GM21381 (cell line): ENCODE results near the gene CFAP92.

Experiments used
- ATAC-seq: cut with Tn5 transposase; IDR thresholded peaks from one replicate; pipeline ENCODE4 v1.9.1; 2021; ENCODE audit warnings: mild to moderate bottlenecking, moderate library complexity; ENCODE audit not compliant: unreplicated experiment

CFAP92 gene

GRCh38 chr3:128992926-128993460 lies 883 bp downstream of the CFAP92 start:
- ATAC-seq = no peak

DNA sequence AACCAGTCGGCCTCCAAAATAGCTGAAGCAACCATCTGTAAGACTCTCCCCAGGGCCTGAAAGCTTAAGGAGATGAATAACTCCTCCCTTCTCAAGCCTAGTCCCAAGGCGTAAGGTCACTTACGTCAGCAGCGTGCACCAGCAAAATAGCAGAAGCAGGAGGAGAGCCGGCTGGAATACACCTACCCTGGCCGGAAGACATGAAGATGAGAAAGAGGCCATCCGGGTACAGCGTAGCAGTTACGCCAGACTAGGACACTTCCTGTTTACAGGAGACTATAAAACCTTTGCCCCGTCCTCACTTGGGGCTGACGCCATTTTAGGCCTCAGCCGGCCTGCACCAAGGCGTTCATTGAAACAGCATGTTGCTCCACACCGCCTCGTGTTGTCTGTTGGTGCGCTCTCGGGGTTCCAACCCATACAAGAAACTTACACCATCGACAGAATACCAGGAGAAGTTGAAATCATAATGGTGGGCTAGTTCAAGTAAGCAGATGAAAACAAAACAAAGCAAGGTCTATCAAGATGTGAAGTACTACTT lies 2.5 kb downstream of the CFAP92 start:
- ATAC-seq = no peak

DNA sequence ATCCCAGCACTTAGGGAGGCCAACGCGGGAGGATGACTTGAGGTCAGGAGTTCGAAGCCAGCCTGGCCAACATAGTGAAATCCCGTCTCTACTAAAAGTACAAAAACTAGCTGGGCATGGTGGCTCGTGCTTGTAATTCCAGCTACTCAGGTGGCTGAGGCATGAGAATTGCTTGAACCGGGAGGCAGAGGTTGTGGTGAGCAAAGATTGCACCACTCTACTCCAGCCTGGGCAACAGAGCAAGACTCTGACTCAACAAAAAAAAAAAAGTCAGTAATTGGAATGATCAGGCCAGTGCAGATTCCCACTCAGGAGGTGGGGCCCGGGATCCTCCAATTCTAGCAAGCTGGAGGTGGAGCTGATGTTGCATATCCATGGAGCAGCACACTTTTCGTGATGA lies 5.6 kb downstream of the CFAP92 start:
- no peak for ATAC-seq

GRCh38 chr3:128987302-128988100 lies 6.4 kb downstream of the CFAP92 start:
- no peak for ATAC-seq

DNA sequence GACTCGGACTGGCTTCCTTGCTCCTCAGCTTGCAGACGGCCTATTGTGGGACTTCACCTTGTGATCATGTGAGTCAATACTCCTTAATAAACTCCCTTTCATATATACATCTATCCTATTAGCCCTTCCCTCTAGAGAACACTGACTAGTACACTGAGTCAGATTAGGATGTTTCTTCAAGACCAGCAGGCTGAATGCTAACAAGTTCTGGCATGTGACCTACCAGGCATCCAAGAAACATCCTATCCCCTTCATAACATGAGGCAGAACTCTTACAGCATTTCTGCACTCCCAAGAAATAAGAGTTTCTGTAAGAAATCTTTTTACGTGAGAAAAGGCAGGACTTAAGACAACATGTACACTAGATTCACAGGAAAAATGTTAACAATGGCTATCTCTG lies 9.3 kb downstream of the CFAP92 start:
- ATAC-seq = no peak

GRCh38 chr3:128983293-128984069 lies 10.4 kb downstream of the CFAP92 start:
- ATAC-seq = no peak

- no peak for ATAC-seq
Measured at GRCh38 chr3:128975276-128975675, 18.6 kb downstream of the CFAP92 start.

- ATAC-seq = no peak
Measured at GRCh38 chr3:128973988-128974564, 19.8 kb downstream of the CFAP92 start.

- no peak for ATAC-seq
Measured at GRCh38 chr3:128971421-128972100, 22.3 kb downstream of the CFAP92 start.

DNA sequence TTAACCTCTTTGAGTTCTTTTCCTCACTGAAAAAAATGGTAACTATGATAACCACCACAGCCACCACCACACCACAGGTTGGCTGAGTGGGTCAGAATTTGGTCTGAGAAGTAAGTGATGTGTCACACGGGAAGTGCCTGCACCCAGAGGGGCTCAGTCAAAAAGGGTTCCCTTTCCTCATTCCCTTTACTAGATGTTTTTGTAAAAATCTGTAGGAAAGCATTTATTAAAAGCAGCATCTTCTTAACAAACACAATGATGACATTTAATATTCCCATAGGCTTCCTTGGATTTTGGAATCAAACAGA lies 23.2 kb downstream of the CFAP92 start:
- ATAC-seq = no peak

DNA sequence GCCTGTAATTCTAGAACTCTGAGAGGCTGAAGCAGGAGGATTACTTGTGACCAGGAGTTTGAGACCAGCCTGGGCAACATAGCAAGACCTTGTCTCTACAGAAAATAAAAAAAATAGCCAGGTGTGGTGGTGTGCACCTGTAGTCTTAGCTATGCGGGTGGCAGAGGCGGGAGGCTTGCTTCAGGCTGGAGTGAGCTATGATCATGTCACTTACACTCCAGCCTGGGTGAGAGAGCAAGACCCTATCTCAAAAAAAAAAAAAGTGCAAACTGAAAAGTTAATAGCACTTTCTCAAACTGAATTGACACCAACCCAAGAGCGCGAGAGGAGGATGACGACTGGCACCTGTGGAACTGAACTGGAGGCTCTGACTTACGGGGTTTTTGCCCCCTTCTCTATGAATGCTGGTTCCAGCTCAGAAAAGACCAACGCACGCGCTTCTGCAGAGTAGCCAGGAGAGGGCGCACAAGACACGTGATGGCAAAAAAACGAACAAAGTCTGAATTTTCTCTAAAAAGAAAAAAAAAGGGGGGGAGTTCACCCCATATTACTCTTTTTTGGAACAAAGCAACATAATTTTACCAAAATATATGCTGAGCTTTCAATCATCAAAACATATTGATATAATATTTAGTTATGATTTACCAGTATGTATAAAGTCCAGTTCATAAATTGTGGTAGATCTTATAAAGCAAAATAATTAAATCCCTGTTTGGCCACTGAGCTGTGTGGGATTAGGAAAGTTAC lies 23.7 kb downstream of the CFAP92 start:
- ATAC-seq = no peak

DNA sequence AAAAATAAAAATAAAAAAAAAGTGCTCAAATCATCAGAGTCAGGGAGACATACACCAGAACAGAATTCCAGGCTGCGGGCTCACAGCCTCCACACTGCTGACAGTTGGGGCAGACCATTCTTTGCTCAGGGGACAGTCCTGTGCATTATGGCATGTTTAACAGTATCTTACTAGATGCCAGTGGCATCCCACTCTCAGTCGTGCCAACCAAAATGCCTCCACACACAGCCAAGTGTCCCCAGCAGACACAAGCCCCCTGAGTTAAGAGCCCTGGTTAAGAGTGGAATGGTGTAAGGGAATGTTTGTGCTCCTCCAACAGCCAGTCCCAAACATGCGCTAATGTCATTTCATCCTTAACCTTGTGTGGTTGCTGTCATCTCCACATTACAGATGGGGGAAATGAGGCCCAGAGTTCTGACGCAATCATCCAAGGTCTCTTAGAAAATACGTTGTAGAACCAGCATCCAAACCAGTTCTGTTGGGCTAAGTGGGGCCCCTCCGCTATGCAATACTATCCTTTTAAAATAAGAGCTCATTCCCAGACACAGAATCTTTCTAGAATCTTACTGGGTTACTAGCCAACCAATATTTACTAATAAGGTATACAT lies 26.0 kb downstream of the CFAP92 start:
- ATAC-seq = no peak

DNA sequence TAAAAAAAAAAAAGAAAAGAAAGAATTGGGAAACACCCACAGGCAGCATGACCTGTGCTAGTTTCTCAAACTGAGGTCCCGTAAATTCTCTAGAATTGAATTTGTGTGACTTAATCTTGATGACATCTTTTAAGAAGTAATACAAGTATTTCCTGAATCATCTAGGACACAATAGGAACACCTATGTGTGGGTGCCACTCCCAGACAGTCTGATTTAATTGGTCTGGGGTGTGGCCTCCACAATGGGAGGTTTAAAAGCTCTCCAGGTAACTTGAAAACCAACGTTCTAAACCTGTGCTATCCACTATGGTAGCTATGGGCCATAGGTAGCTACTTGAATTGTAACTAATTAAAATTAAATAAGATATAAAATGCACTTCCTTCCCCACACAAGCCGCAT lies 28.1 kb downstream of the CFAP92 start:
- no peak for ATAC-seq

- no peak for ATAC-seq
Measured at GRCh38 chr3:128965280-128965679, 28.6 kb downstream of the CFAP92 start.

DNA sequence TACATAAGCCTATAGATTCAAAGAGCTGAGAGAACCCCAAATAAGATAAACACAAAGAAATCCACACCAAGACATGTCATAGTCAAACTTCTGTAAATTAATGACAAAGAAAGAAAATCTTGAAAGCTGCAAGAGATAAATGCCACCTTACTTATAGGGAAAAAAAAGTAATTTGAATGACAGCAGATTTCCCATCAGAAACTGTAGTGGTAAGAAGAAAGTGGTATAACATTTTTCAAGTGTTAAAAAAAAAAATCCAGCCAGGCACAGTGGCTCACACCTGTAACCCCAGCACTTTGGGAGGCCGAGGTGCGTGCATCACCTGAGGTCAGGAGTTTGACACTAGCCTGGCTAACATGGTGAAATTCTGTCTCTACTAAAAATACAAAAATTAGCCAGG lies 37.4 kb downstream of the CFAP92 start:
- no peak for ATAC-seq

DNA sequence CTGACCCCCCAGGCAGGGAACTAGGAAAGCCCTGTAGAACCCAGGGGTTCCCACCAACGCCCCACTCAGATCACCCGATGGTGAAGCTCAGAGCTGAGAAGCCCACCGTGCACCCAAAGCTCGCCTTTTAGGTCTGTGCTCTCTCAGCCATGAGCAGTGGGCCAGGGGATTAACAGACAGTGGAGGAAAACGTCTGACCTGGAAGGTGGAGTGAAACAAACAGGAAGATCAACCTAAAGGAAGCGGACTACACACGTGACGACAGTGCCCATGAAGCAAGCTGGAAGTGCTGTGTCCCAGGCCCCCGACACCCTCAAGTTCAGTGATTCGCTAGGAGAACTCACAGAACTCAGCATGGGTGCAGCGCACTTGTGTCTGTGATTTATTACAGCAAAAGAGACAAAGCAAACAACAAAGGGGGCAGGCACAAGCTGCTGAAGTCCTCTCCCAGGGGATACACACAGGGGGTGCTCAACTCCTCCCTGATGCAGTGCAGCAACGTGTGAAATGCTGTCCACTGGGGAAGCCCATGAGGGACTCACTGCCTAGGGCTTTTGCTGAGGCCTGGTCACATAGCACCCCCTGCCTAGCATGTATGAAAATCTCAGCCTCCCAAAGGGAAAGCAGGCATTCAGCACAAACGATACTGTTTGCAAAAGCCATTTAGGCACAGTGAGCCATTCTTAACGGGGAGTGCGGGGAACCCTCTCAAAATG lies 43.5 kb downstream of the CFAP92 start:
- no peak for ATAC-seq

DNA sequence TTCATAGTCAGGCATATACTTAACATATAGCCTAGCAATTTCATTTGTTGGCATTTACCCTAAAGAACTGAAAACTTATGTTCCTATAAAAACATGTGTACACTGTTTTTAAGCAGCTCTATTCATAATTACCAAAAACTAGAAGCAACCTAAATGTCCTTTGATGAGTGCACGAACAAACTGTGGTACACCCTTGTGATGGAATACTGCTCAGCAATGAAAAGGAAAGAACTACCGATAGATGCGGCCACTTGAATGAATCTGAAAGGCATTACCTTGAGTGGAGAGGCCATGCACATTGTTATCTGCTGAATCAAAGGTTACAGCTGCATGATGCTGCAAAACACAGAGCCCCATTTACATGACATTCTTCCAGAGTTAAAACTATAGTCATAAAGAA lies 44.7 kb downstream of the CFAP92 start:
- no peak for ATAC-seq

GRCh38 chr3:128946411-128946810 lies 47.5 kb downstream of the CFAP92 start:
- no peak for ATAC-seq

DNA sequence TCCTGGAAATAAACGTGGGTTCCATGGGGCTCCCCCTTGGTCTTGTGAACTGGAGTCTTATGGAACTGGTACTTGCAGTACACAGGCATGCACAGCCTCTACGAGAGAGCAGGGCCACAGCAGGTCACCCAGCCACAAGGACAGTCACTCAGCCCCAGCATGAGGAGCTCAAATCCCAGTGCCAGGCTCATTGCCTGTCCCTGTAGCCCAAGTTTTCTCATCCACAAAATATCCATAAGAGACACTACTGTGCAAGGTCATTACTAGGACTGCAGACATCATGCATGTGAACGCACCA lies 48.0 kb downstream of the CFAP92 start:
- ATAC-seq = no peak
